Panc1 (cell line): ENCODE results near the gene OR2A1.
"Not testable (repeated sequence)": the region's sequence is repeated elsewhere in the genome, so short reads cannot be mapped to it uniquely, and the experiment has no call there.

Source experiments
- SIN3A ChIP-seq: IDR thresholded peaks from 2 replicates; pipeline ENCODE4 v1.6.1; 2012; ENCODE audit warnings: low read depth, mild to moderate bottlenecking, low read length, moderate library complexity, borderline replicate concordance; ENCODE audit not compliant: insufficient read depth
- TF ChIP-seq, protein P1 (sequence below): fragments of 450-650 bp; IDR thresholded peaks from 2 replicates; pipeline ENCODE4 v1.5.1; 2017; ENCODE audit warnings: mild to moderate bottlenecking

DNA sequence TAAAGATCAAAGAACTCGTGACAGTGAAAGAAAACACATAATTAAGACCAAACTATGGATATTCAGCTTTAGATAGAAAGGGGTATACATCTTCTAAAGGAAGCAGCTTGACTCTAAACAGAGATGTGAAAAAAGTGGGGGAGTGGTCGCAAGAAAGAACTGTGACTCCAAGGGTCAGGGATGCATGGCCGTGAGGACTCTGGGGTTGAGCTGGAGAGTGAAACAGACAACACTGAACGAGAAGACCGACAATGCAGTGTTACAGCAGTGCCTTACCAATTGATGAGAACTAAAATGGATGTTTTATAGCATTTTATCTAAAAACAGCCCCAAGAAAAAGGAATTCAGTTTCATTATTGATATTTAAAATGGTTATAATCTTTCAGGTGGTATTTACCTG lies 8.6 kb upstream of the OR2A1 start:
- TF ChIP-seq, protein P1, sequence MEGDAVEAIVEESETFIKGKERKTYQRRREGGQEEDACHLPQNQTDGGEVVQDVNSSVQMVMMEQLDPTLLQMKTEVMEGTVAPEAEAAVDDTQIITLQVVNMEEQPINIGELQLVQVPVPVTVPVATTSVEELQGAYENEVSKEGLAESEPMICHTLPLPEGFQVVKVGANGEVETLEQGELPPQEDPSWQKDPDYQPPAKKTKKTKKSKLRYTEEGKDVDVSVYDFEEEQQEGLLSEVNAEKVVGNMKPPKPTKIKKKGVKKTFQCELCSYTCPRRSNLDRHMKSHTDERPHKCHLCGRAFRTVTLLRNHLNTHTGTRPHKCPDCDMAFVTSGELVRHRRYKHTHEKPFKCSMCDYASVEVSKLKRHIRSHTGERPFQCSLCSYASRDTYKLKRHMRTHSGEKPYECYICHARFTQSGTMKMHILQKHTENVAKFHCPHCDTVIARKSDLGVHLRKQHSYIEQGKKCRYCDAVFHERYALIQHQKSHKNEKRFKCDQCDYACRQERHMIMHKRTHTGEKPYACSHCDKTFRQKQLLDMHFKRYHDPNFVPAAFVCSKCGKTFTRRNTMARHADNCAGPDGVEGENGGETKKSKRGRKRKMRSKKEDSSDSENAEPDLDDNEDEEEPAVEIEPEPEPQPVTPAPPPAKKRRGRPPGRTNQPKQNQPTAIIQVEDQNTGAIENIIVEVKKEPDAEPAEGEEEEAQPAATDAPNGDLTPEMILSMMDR, result not testable (repeated sequence)
- TF ChIP-seq SIN3A, result not testable (repeated sequence)
